HepG2 (cell line): ENCODE measurements around the gene SHC3. TPM values are rescaled to one million over a fixed set of nuclear protein-coding genes. Genes with fewer than 3 reads are reported as not detected.

Source experiments
- ATAC-seq: fragments of 200-7000 bp; cut with Tn5 transposase; 3 replicates; pipeline ENCODE4 v1.9.1; 2020; ENCODE audit warnings: mild to moderate bottlenecking, moderate library complexity
- BruUV-seq: library from RNA; stranded (reverse); fragments of 400-500 nt; replicated peaks from 2 replicates; lab custom pipeline; 2021; lab: Mats Ljungman, UMichigan
- CTCF ChIA-PET: fragments of 300-600 bp; formaldehyde crosslinking; extraction: SDS; loops from one replicate; lab custom pipeline; 2021; ENCODE audit warnings: low total read pairs, inconsistent platforms, low intra/inter-chr PET ratio; lab: Yijun Ruan, JAX
- POLR2A ChIA-PET: fragments of 350-600 bp; sonication (Branson Sonifier 250); formaldehyde crosslinking; loops from one replicate; lab custom pipeline; 2020; ENCODE audit warnings: antibody characterized with exemption, inconsistent platforms; lab: Yijun Ruan, JAX
- DNase-seq: peaks from one replicate; pipeline ENCODE4 v3.0.0-alpha.2; 2015; ENCODE audit warnings: low spot score
- FAIRE-seq: peaks from 3 replicates; lab custom pipeline; 2011; peaks lifted over from hg19 to GRCh38; lab: Jason Lieb, UNC
- H2AFZ ChIP-seq: one replicate; pipeline ENCODE4 v1.6.1; 2011; ENCODE audit warnings: low read length, inconsistent platforms
- H3K27ac ChIP-seq: fragments of 300-600 bp; 3 replicates; pipeline ENCODE4 v1.8.0; 2011; ENCODE audit warnings: mixed run types, mild to moderate bottlenecking, mixed read lengths, low read length, inconsistent platforms; ENCODE audit not compliant: insufficient read depth; ENCODE audit errors: extremely low read length
- H3K27me3 ChIP-seq, 2 experiments: fragments of 200-600 bp in 1 of 2; 2 replicates in 1 of 2; 3 replicates in 1 of 2; pipeline versions ENCODE4 v1.6.0 to v1.8.0; 2011; ENCODE audit warnings: low read length in 2 of 2, mild to moderate bottlenecking in 2 of 2, moderate library complexity in 2 of 2, inconsistent platforms in 1 of 2; ENCODE audit not compliant: insufficient read depth in 2 of 2, control insufficient read depth in 1 of 2
- H3K36me3 ChIP-seq, 2 experiments: fragments of 200-600 bp in 1 of 2; replicated peaks in 1 of 2; 2 replicates in 1 of 2; 3 replicates in 1 of 2; pipeline versions ENCODE4 v1.5.1 to v1.8.0; 2011; ENCODE audit warnings: low read length in 2 of 2, inconsistent platforms in 1 of 2; ENCODE audit not compliant: insufficient read depth in 2 of 2, control insufficient read depth in 1 of 2
- H3K4me1 ChIP-seq: 2 replicates; pipeline ENCODE4 v1.5.1; 2012; ENCODE audit warnings: low read length, inconsistent platforms; ENCODE audit not compliant: insufficient read depth
- H3K4me2 ChIP-seq: 2 replicates; pipeline ENCODE4 v1.6.0; 2011; ENCODE audit warnings: low read depth, low read length, inconsistent platforms
- H3K4me3 ChIP-seq, 3 experiments: fragments of 200-600 bp in 1 of 3; sonication (generic), shearing (Covaris generic) in 1 of 3; replicated peaks in 1 of 3; 2 replicates each; pipeline ENCODE4 v1.5.1; 2011 to 2016; ENCODE audit warnings: low read length in 3 of 3, inconsistent platforms in 2 of 3, low read depth in 2 of 3, mild to moderate bottlenecking in 2 of 3, control low read depth in 1 of 3, mixed read lengths in 1 of 3; ENCODE audit not compliant: insufficient read depth in 1 of 3
- H3K79me2 ChIP-seq: one replicate; pipeline ENCODE4 v1.6.1; 2011; ENCODE audit warnings: low read length, inconsistent platforms; ENCODE audit not compliant: insufficient read depth
- H3K9ac ChIP-seq: 2 replicates; pipeline ENCODE4 v1.6.0; 2011; ENCODE audit warnings: mild to moderate bottlenecking, low read depth, low read length, inconsistent platforms; ENCODE audit not compliant: insufficient read depth
- H3K9me3 ChIP-seq: 2 replicates; pipeline ENCODE4 v1.5.1; 2012; ENCODE audit warnings: mild to moderate bottlenecking, low read length
- H4K20me1 ChIP-seq: 2 replicates; pipeline ENCODE4 v1.6.0; 2011; ENCODE audit warnings: inconsistent platforms, mild to moderate bottlenecking, low read length, moderate library complexity; ENCODE audit not compliant: insufficient read depth
- KLF9 ChIP-seq: IDR thresholded peaks from 2 replicates; pipeline ENCODE4 v1.6.1; 2016; ENCODE audit warnings: low read depth
- LCORL ChIP-seq, 2 experiments: fragments of 450-650 bp in 1 of 2; sonication (generic) in 1 of 2; formaldehyde crosslinking in 1 of 2; IDR thresholded peaks; 2 replicates each; pipeline versions ENCODE4 v1.5.0 to v1.6.1; 2017 to 2020; ENCODE audit warnings: antibody characterized with exemption in 1 of 2, missing genetic modification reagents in 1 of 2
- LRRFIP1 ChIP-seq: sonication (generic); formaldehyde crosslinking; conservative IDR thresholded peaks from 2 replicates; pipeline ENCODE4 v1.4.0; 2020; ENCODE audit warnings: missing genetic modification reagents
- POGZ ChIP-seq: sonication (generic); formaldehyde crosslinking; IDR thresholded peaks from 2 replicates; pipeline ENCODE4 v1.4.0; 2020; ENCODE audit warnings: mild to moderate bottlenecking, missing genetic modification reagents
- PREB ChIP-seq: sonication (generic); formaldehyde crosslinking; IDR thresholded peaks from 2 replicates; pipeline ENCODE4 v1.4.0; 2020; ENCODE audit warnings: missing genetic modification reagents
- RORA ChIP-seq: sonication (generic); formaldehyde crosslinking; IDR thresholded peaks from 2 replicates; pipeline ENCODE4 v1.5.0; 2020; ENCODE audit warnings: mild to moderate bottlenecking, missing genetic modification reagents, moderate library complexity
- SMAD9 ChIP-seq: sonication (generic); formaldehyde crosslinking; IDR thresholded peaks from 2 replicates; pipeline ENCODE4 v1.5.1; 2020; ENCODE audit warnings: mild to moderate bottlenecking, missing genetic modification reagents
- SMARCE1 ChIP-seq: fragments of 450-650 bp; IDR thresholded peaks from 2 replicates; pipeline ENCODE4 v1.6.1; 2017; ENCODE audit warnings: borderline replicate concordance
- ZBTB14 ChIP-seq: sonication (generic); formaldehyde crosslinking; IDR thresholded peaks from 2 replicates; pipeline ENCODE4 v1.4.0; 2020; ENCODE audit warnings: missing genetic modification reagents
- ZNF329 ChIP-seq: sonication (generic); formaldehyde crosslinking; IDR thresholded peaks from 2 replicates; pipeline ENCODE4 v1.9.0; 2021; ENCODE audit warnings: low read depth, mild to moderate bottlenecking, missing genetic modification reagents
- ZNF557 ChIP-seq: sonication (generic); formaldehyde crosslinking; IDR thresholded peaks from 2 replicates; pipeline ENCODE4 v1.4.0; 2020; ENCODE audit warnings: missing genetic modification reagents
- ZNF619 ChIP-seq: sonication (generic); formaldehyde crosslinking; IDR thresholded peaks from 2 replicates; pipeline ENCODE4 v1.4.0; 2020; ENCODE audit warnings: mild to moderate bottlenecking, missing genetic modification reagents
- ZNF850 ChIP-seq: sonication (generic); formaldehyde crosslinking; conservative IDR thresholded peaks from 2 replicates; pipeline ENCODE4 v1.9.0; 2021; ENCODE audit warnings: mild to moderate bottlenecking, missing genetic modification reagents
- WGBS: methylation state at CpG from one replicate; pipeline ENCODE4 v1.1.6; 2017; ENCODE audit warnings: low lambda C conversion rate; 5-methylcytosine and 5-hydroxymethylcytosine counted together
- in situ Hi-C: cut with HindIII; loops from 2 replicates; pipeline ENCODE4 v1.10.0; 2017; ENCODE audit warnings: low pct_unique_long_range_greater_than_20kb; ENCODE audit not compliant: extremely low pct_ligation_motif_present
- intact Hi-C: fragments of 100-400 bp; cut with micrococcal nuclease; formaldehyde crosslinking; loops from one replicate; pipeline ENCODE4 v1.10.0; 2022; ENCODE audit not compliant: unreplicated experiment
- polyA plus RNA-seq, 8 experiments: library from polyadenylated mRNA; depleted of rRNA in 3 of 8; stranded (reverse) in 7 of 8; unstranded in 1 of 8; fragments of >200 nt; fragmentation: Illumina TruSeq in 4 of 8; extraction: Trizol in 4 of 8; gene quantifications; 2 replicates each; pipeline versions ENCODE4 v1.2.1 to v1.2.3, GENCODE V29; 2011 to 2016; ENCODE audit warnings: low read depth in 4 of 8, missing spikeins in 1 of 8, mixed read lengths in 1 of 8; ENCODE audit not compliant: insufficient read depth in 1 of 8
- total RNA-seq, 5 experiments: library from RNA; depleted of rRNA; stranded (reverse); fragments of >200 nt; fragmentation: Illumina TruSeq; extraction: Trizol; gene quantifications; 2 replicates each; pipeline ENCODE4 v1.2.3, GENCODE V29; 2016; ENCODE audit warnings: low read depth in 1 of 5

Gene SHC3
- total and polyA plus RNA-seq, 2 of the 13 experiments (the other 11 are each of a cell fraction or from before 2014, with no cell fraction given): 0.09 to 0.89 TPM

GRCh38 chr9:89002987-89003386, 175.6 kb downstream of the SHC3 start (continued):
- TF ChIP-seq ZNF619 (CRISPR knock-in tag): no peak
- TF ChIP-seq RORA (CRISPR knock-in tag): no peak
- no peak for TF ChIP-seq PREB (CRISPR knock-in tag)

GRCh38 chr9:89001917-89002540, 176.6 kb downstream of the SHC3 start:
- peaks cover 0 to 4% of the 10 kb centered on the region in 2 experiments; a peak in 2 of 5 replicates for H3K27me3 ChIP-seq
- BruUV-seq: no TSS peak
- H2AFZ ChIP-seq: no peak overlapping the region
- DNase-seq: no peak
- H3K4me3 ChIP-seq: no peak overlapping the region
- H3K4me1 ChIP-seq: no peaks in the 10 kb centered on the region
- no peak overlapping the region for H3K4me2 ChIP-seq
- H3K79me2 ChIP-seq: no peaks in the 10 kb centered on the region
- no peak overlapping the region for H3K9ac ChIP-seq
- POLR2A ChIA-PET: no interaction called here
- in situ Hi-C loops (loop anchor here (5.0 kb wide), 2 partner anchors 340 to 410 kb away; no protein-coding TSS in a partner anchor), intact Hi-C loops (no loop called here)
- no peak overlapping the region for H3K27ac ChIP-seq
- no peaks in the 10 kb centered on the region for H3K9me3 ChIP-seq
- no peaks in the 10 kb centered on the region for H3K36me3 ChIP-seq
- CTCF ChIA-PET: no interaction called here
- H4K20me1 ChIP-seq: no peaks in the 10 kb centered on the region
- WGBS: 46% methylated on average over 14 of the region's 27 CpGs
- no peak for ATAC-seq
- TF ChIP-seq ZNF850 (CRISPR knock-in tag): no peak
- TF ChIP-seq SMAD9: no peak
- no peak for TF ChIP-seq ZNF557 (CRISPR knock-in tag)
- TF ChIP-seq ZNF329 (CRISPR knock-in tag): no peak
- no peak for TF ChIP-seq POGZ (CRISPR knock-in tag)
- no peak for TF ChIP-seq SMARCE1
- no peak for TF ChIP-seq LCORL (IDR thresholded peaks at IDR 0.05)
- TF ChIP-seq LCORL (CRISPR knock-in tag; IDR thresholded peaks at IDR 0.05): no peak
- no peak for TF ChIP-seq ZBTB14 (CRISPR knock-in tag)
- no peak for TF ChIP-seq LRRFIP1 (CRISPR knock-in tag)
- TF ChIP-seq KLF9: no peak
- TF ChIP-seq, all 625 proteins: peak for 0
- FAIRE-seq: no peak
